Progenitor cell of endocrine pancreas (in vitro differentiated cells): ENCODE data around the gene SYNPO. TPM values are rescaled to one million over a fixed set of nuclear protein-coding genes. Genes with fewer than 3 reads are reported as not detected.

Experiments
- DNase-seq: peaks from one replicate; pipeline ENCODE4 v3.0.0; 2021; ENCODE audit warnings: low spot score; ENCODE audit not compliant: unreplicated experiment
- H3K27ac Mint-ChIP-seq: 2 replicates; pipeline ENCODE4 v1.8.0; 2021; ENCODE audit warnings: mild to moderate bottlenecking, moderate library complexity, mixed read lengths
- H3K27me3 Mint-ChIP-seq: 2 replicates; pipeline ENCODE4 v1.8.0; 2021; ENCODE audit warnings: mixed read lengths
- H3K36me3 Mint-ChIP-seq: 2 replicates; pipeline ENCODE4 v1.8.0; 2022; ENCODE audit warnings: mixed read lengths; ENCODE audit not compliant: insufficient read depth
- H3K4me1 Mint-ChIP-seq: 2 replicates; pipeline ENCODE4 v1.8.0; 2021; ENCODE audit warnings: low read depth, mixed read lengths
- H3K4me3 Mint-ChIP-seq: 2 replicates; pipeline ENCODE4 v1.8.0; 2021; ENCODE audit warnings: low read depth, mild to moderate bottlenecking, moderate library complexity, mixed read lengths
- H3K9me3 Mint-ChIP-seq: 2 replicates; pipeline ENCODE4 v1.8.0; 2021; ENCODE audit warnings: low read depth, mixed read lengths
- total RNA-seq: library from RNA; stranded (reverse); gene quantifications from 2 replicates; pipeline ENCODE4 v1.2.1, GENCODE V29; 2021
- TF ChIP-seq, protein P1 (sequence below): fragments of 200-600 bp; sonication (generic); IDR thresholded peaks from one replicate; pipeline ENCODE4 v1.5.0; 2021; ENCODE audit warnings: antibody characterized with exemption, mild to moderate bottlenecking; ENCODE audit not compliant: unreplicated experiment

SYNPO gene
- total RNA-seq, 1 donor from 2014 or later, result 1.5 TPM

DNA sequence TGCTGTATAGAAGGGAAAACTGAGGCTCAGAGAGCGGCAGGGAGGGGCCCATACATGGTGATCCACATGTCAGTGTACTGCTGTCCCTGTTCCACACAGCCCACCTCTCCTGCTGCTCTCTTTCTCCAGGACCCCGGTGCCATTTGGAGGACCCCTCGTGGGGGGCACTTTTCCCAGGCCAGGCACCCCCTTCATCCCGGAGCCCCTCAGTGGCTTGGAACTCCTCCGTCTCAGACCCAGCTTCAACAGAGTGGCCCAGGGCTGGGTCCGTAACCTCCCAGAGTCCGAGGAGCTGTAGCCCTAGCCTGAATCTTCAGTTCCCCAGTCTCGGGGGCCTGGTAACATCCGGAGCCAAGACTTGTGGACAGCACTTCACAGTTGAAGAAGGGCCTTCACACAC lies 36.1 kb downstream of the SYNPO start:
- TF ChIP-seq, protein P1, sequence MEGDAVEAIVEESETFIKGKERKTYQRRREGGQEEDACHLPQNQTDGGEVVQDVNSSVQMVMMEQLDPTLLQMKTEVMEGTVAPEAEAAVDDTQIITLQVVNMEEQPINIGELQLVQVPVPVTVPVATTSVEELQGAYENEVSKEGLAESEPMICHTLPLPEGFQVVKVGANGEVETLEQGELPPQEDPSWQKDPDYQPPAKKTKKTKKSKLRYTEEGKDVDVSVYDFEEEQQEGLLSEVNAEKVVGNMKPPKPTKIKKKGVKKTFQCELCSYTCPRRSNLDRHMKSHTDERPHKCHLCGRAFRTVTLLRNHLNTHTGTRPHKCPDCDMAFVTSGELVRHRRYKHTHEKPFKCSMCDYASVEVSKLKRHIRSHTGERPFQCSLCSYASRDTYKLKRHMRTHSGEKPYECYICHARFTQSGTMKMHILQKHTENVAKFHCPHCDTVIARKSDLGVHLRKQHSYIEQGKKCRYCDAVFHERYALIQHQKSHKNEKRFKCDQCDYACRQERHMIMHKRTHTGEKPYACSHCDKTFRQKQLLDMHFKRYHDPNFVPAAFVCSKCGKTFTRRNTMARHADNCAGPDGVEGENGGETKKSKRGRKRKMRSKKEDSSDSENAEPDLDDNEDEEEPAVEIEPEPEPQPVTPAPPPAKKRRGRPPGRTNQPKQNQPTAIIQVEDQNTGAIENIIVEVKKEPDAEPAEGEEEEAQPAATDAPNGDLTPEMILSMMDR, result no peak
- Mint-ChIP-seq H3K4me1 (no peaks in the 10 kb centered on the region), H3K4me3 (no peak overlapping the region), H3K9me3 (no peaks in the 10 kb centered on the region), H3K27ac (no peak overlapping the region), H3K36me3 (no peaks in the 10 kb centered on the region), H3K27me3 (peaks cover 6% of the 10 kb centered on the region)
- DNase-seq, result no peak

DNA sequence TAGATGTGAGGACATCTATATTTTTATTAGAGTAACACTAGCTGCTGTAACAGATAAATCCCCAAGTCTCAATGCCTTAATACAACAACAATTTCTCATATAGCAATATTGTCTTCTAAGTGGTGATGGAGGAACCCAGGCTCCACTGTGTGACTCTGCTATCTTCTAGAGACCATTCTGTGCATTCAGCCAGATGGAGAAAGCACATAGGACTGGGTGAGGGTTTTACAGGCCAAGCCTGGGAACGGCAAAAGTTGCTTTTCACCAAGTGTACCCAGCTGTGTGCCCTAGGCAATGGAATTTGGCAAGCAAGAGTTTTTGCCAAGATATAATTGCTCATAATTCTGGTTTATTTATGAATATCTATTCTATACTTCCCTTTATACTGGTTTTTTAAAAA lies 48.7 kb downstream of the SYNPO start:
- no peak overlapping the region for H3K4me3 Mint-ChIP-seq
- no peak overlapping the region for H3K27ac Mint-ChIP-seq
- DNase-seq, result no peak
- H3K27me3 Mint-ChIP-seq, result no peaks in the 10 kb centered on the region
- peaks cover 14% of the 10 kb centered on the region for H3K36me3 Mint-ChIP-seq
- no peaks in the 10 kb centered on the region for H3K9me3 Mint-ChIP-seq
- H3K4me1 Mint-ChIP-seq, result no peaks in the 10 kb centered on the region
- TF ChIP-seq, protein P1, result no peak

DNA sequence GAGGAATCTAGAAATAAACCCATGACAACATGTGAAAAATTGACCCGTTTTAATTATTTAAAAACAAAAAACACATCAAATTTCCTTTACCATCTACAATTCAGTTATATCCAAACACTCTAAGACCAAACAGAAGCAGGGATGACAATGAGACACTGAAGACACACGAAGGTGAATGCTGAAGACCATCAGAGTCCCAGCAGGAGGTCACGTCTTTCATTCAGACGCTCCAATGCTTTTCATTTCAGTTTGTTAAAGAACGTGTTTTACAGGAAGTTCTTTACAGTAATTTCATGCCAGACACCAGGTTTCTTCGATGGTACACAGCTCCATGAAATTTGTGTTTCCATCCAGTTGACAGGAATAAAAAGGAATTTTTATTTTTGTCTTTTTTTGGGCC lies 50.3 kb downstream of the SYNPO start:
- Mint-ChIP-seq H3K4me1 (no peaks in the 10 kb centered on the region), H3K4me3 (no peak overlapping the region), H3K27ac (no peak overlapping the region), H3K27me3 (no peaks in the 10 kb centered on the region), H3K36me3 (peaks cover 18% of the 10 kb centered on the region), H3K9me3 (no peaks in the 10 kb centered on the region)
- TF ChIP-seq, protein P1, result no peak
- DNase-seq, result no peak

DNA sequence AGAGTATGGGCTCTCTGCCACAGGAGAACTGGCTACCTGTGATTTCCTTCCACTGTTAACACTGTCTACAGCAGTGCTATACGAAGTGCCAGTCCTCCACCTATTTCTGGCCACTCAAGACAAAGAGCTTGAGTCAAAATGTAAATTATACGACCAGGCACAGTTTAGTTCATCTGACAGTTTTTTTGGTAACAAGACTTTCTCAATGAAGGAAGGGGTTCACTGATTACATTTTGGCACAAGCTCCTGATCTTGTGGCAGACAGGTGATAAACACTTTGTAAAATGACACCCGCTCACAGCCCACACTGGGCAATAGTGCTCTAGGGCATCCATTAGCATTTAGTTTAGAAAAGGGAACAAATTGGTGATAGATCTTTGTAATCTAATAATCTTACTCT lies 51.8 kb downstream of the SYNPO start:
- Mint-ChIP-seq H3K27ac (no peak overlapping the region), H3K9me3 (no peaks in the 10 kb centered on the region), H3K36me3 (peaks cover 24% of the 10 kb centered on the region)

DNA sequence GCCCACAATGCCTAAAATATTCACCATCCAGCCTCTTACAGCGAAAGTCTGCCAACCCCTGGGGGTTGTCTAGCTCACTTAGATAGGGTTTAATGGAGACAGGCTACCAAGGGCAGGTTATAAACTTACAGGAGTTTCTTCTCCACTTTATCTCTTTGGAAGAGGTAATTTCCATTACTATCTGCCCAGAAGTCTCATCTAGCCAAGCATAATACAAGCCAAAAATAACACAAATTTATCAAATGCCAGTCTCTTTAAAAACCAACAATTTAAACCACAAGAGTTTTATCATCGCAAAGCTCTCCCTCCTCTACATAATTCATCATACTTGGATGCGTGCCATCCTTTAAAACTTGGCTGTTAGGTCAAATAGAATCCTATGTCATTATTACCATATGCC lies 54.2 kb downstream of the SYNPO start:
- Mint-ChIP-seq H3K4me1 (no peaks in the 10 kb centered on the region), H3K27ac (no peak overlapping the region), H3K27me3 (no peaks in the 10 kb centered on the region), H3K36me3 (peaks cover 22% of the 10 kb centered on the region), H3K9me3 (no peaks in the 10 kb centered on the region), H3K4me3 (no peak overlapping the region)
- no peak for DNase-seq
- TF ChIP-seq, protein P1, result no peak

More for the DNA sequence above, 51.8 kb downstream of the SYNPO start:
- Mint-ChIP-seq H3K4me3 (no peak overlapping the region), H3K27me3 (no peaks in the 10 kb centered on the region), H3K4me1 (no peaks in the 10 kb centered on the region)
- no peak for DNase-seq
- TF ChIP-seq, protein P1, result no peak

DNA sequence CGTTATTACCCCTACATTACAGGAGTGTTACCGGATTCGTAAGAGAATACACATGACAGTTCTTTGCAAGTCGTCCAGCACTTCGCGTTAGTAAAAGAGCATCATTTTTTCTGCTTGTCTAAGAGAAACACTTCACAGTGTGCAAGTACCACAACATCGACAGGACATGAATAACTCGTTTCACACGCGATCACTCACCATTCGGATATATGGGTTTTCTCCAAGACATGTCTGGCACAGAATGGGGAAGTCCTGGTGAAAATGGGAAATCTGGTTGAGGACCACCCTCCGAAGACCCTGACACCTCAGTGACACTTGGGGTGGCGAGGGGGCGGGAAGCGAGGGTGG lies 59.8 kb downstream of the SYNPO start:
- Mint-ChIP-seq H3K27ac (no peak overlapping the region), H3K4me3 (no peak overlapping the region), H3K36me3 (peaks cover 12% of the 10 kb centered on the region), H3K27me3 (no peaks in the 10 kb centered on the region), H3K4me1 (no peaks in the 10 kb centered on the region), H3K9me3 (no peaks in the 10 kb centered on the region)
- no peak for DNase-seq
- TF ChIP-seq, protein P1, result no peak
